Activated CD4-positive, alpha-beta T cell treated with anti-CD3 and anti-CD28 coated beads, Interleukin-2, amount 10 ng/mL, durations not matched to agents 24 days and 14 days (primary cell): ENCODE measurements around the gene EIPR1. TPM values are rescaled to one million over a fixed set of nuclear protein-coding genes. Genes with fewer than 3 reads are reported as not detected.

Source experiments
- DNase-seq: peaks from one replicate; pipeline ENCODE4 v3.0.0; 2022
- H3K27ac Mint-ChIP-seq: one replicate; pipeline ENCODE4 v1.8.0; 2022; ENCODE audit warnings: mild to moderate bottlenecking, mixed read lengths
- H3K27me3 Mint-ChIP-seq: one replicate; pipeline ENCODE4 v1.8.0; 2022; ENCODE audit warnings: mixed read lengths
- H3K36me3 Mint-ChIP-seq: one replicate; pipeline ENCODE4 v1.8.0; 2022; ENCODE audit warnings: low read depth, mild to moderate bottlenecking, mixed read lengths
- H3K4me1 Mint-ChIP-seq: one replicate; pipeline ENCODE4 v1.8.0; 2021; ENCODE audit warnings: mixed read lengths
- H3K4me3 Mint-ChIP-seq: one replicate; pipeline ENCODE4 v1.8.0; 2022; ENCODE audit warnings: mild to moderate bottlenecking, moderate library complexity, mixed read lengths
- H3K9me3 Mint-ChIP-seq: one replicate; pipeline ENCODE4 v1.8.0; 2021; ENCODE audit warnings: mixed read lengths
- intact Hi-C: fragments of 100-400 bp; cut with micrococcal nuclease; formaldehyde crosslinking; loops from one replicate; pipeline ENCODE4 v1.15.1; 2023
- total RNA-seq: library from RNA; stranded (reverse); gene quantifications from 2 replicates; pipeline ENCODE4 v1.2.3, GENCODE V29; 2022

The EIPR1 gene
- total RNA-seq, 1 donor from 2014 or later, result 52.1 TPM

DNA sequence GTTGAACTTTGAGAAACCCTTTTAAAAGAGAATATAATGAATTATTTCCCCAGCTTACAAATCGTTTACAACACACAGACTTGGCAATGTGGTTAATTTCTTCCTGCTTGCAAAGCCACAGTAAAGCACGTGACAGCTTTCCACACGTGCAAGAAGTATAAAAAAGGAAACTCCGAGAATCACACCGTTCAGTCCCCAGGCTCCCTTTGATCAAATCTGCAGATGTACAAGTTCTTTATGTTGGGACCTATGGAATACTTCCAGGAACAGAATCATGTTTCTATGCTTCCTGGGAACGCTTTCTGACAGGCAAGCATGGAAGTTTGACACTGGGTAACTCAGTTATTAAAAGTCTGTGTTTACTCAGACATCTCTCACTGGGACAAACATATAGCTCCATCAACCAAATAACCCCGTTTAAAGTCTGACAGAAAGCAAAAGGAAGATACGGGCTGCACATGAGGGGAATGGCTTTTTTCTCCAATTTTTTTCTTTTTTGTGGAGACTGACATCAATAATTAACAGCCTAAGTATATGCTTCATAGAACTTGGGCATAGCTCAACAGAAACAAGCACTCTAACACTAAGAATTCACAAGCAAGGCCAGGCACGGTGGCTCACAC is 134.8 kb downstream of the EIPR1 start:
- DNase-seq, result peak; percentile 80

GRCh38 chr2:3241971-3242746 is 135.5 kb downstream of the EIPR1 start:
- Mint-ChIP-seq H3K4me1 (peaks cover 19% of the 10 kb centered on the region), H3K27me3 (no peaks in the 10 kb centered on the region), H3K4me3 (no peak overlapping the region), H3K9me3 (no peaks in the 10 kb centered on the region), H3K27ac (peak overlapping the region; percentile 25), H3K36me3 (peaks cover 21% of the 10 kb centered on the region)
- no peak for DNase-seq
- intact Hi-C loops, result no loop called here

More for the DNA sequence above, 134.8 kb downstream of the EIPR1 start:
- peaks cover 21% of the 10 kb centered on the region for H3K36me3 Mint-ChIP-seq
- no peaks in the 10 kb centered on the region for H3K27me3 Mint-ChIP-seq
- peaks cover 13% of the 10 kb centered on the region for H3K4me1 Mint-ChIP-seq
- H3K9me3 Mint-ChIP-seq, result no peaks in the 10 kb centered on the region
- intact Hi-C loops, result no loop called here
- H3K27ac Mint-ChIP-seq, result no peak overlapping the region
- H3K4me3 Mint-ChIP-seq, result no peak overlapping the region

DNA sequence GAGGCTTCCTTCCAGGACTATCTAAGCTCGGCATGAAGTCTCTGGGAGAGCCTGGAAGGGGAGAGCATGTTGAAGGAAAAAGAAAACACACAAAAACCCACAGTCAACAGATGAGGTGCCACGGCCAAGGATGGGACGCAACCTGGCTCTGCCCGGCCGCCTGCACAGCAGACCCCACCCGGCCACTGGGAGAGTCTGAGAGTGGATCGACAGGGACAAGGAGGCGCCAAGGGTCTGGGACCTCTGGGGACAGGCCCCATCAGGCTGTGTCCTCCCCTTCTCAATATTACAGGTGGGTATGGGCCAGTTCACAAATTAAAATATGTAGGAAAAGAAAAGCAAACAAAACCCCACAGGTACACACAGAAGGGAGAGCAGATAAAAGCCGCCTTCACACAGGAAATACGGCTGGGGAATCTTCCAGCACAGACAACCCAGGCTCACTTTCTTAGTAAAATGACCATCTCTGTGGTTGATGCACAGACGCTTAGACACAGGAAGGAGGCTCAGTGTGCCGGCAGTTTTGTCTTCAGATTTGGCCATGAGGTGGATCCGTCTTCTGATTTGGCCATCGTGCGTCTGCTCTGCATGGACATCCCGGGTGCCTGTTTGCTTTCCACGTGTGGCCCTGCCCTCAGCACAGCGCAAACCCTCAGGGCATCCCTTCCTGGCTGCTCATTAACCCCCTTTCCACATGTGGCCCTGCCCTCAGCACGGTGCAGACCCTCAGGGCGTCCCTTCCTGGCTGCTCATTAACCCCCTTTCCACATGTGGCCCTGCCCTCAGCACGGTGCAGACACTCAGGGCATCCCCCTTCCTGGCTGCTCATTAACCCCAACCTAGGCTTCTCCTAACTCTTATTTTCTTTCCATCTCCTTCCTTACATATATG is 138.4 kb downstream of the EIPR1 start:
- intact Hi-C loops, result loop anchor here (1.0 kb wide), 1 partner anchor 16 kb away; no protein-coding TSS in a partner anchor
- peaks cover 30% of the 10 kb centered on the region for H3K4me1 Mint-ChIP-seq
- H3K36me3 Mint-ChIP-seq, result peaks cover 24% of the 10 kb centered on the region
- no peak overlapping the region for H3K27ac Mint-ChIP-seq
- H3K4me3 Mint-ChIP-seq, result no peak overlapping the region
- no peaks in the 10 kb centered on the region for H3K9me3 Mint-ChIP-seq
- DNase-seq, result peak; percentile 77
- no peaks in the 10 kb centered on the region for H3K27me3 Mint-ChIP-seq

- intact Hi-C loops, result no loop called here
- no peak for DNase-seq
- peaks cover 43% of the 10 kb centered on the region for H3K36me3 Mint-ChIP-seq
- H3K4me3 Mint-ChIP-seq, result no peak overlapping the region
- peaks cover 17% of the 10 kb centered on the region for H3K4me1 Mint-ChIP-seq
- H3K27me3 Mint-ChIP-seq, result no peaks in the 10 kb centered on the region
- no peak overlapping the region for H3K27ac Mint-ChIP-seq
- peaks cover 6% of the 10 kb centered on the region for H3K9me3 Mint-ChIP-seq
Observed at GRCh38 chr2:3236300-3237045, 141.1 kb downstream of the EIPR1 start.

DNA sequence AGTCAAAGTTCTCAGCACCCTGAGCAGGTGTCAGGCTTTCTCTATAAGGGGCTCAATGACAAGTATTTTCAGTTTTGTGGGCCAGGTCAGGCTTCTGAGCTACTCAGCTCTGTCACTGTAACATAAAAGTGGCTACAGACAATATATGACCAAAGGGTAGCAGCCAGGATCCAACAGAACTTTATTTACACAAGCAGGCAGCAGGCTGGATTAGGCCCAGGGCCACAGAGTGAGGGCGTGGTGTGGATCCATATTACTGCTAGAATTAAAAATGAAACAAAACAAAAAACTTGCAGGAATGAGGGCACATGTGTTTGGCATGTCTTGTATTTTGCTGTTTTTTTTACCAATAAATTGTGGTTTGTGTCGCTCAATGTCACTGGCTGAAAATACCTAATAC is 143.7 kb downstream of the EIPR1 start:
- H3K4me3 Mint-ChIP-seq, result no peak overlapping the region
- H3K36me3 Mint-ChIP-seq, result peaks cover 52% of the 10 kb centered on the region
- peaks cover 20% of the 10 kb centered on the region for H3K4me1 Mint-ChIP-seq
- intact Hi-C loops, result no loop called here
- H3K9me3 Mint-ChIP-seq, result peaks cover 11% of the 10 kb centered on the region
- DNase-seq, result no peak
- H3K27me3 Mint-ChIP-seq, result no peaks in the 10 kb centered on the region
- H3K27ac Mint-ChIP-seq, result no peak overlapping the region

GRCh38 chr2:3229221-3229620 is 148.4 kb downstream of the EIPR1 start:
- Mint-ChIP-seq H3K36me3 (peaks cover 49% of the 10 kb centered on the region), H3K27me3 (no peaks in the 10 kb centered on the region), H3K4me1 (peaks cover 18% of the 10 kb centered on the region), H3K9me3 (peaks cover 16% of the 10 kb centered on the region), H3K4me3 (no peak overlapping the region), H3K27ac (no peak overlapping the region)
- DNase-seq, result no peak
- intact Hi-C loops, result no loop called here

DNA sequence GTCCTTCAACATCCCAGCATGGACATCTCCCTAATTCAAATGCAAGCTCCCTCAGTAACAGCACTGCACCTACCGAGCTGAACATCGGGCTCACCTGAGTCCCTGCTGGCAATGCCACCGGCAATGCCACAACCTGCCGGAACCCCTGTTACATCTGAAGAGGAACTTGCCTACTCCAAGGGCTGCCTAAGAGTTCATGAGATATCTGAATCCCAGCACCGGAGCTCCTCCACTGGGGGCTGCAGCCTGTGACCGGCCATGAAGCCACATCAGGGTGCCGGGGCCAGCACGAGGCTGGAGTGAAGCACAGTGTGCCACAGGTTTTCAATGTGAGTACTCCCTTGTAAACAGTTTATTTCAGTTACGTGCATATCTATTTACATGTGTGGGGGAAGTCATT is 152.9 kb downstream of the EIPR1 start:
- H3K4me1 Mint-ChIP-seq, result peaks cover 42% of the 10 kb centered on the region
- no peak overlapping the region for H3K4me3 Mint-ChIP-seq
- peak overlapping the region; percentile 94 for H3K27ac Mint-ChIP-seq
- peaks cover 32% of the 10 kb centered on the region for H3K36me3 Mint-ChIP-seq
- intact Hi-C loops, result no loop called here
- DNase-seq, result no peak
- peaks cover 20% of the 10 kb centered on the region for H3K9me3 Mint-ChIP-seq
- no peaks in the 10 kb centered on the region for H3K27me3 Mint-ChIP-seq

DNA sequence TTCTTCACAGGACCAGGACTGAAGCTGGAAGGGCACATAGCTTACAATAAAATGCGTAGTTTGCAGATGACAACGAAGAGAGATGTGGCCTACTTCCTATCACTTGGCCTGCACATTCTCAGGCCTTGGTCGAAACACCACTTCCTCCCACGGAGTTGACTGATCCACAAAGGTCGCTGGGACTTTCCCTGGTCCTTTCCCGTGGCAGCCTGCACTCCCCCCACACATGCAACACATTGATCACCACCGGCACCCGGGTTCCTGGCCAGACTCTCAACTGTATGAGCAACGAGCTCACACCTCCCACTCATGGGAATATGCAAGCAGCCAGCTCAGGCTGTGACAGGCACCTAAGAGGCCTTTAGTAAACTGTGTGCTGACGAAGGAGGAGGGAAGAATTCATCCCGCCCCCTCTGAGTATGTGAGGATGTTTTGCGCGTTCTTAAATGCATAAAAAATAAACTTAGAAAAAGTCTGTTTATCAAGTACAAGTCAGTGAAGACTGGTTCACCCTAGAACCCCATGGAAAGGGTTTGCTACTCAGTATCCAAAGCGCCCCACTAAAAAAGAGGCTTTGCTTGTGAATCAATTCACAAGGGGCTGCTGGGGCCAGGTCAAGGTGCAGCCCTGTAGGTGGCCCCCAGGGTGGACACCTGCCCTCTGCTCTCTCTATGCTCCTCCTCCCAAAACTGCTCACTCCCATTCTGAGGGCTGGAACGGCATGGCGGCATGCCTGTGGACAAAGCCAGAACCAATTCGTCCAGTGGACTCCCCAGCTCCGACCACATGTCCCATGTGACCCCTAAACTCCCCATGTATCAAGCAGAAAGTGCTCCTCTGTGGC is 154.3 kb downstream of the EIPR1 start:
- Mint-ChIP-seq H3K4me3 (peak overlapping the region; percentile 52), H3K27ac (peak overlapping the region; percentile 94), H3K9me3 (peaks cover 15% of the 10 kb centered on the region), H3K4me1 (peaks cover 42% of the 10 kb centered on the region), H3K27me3 (no peaks in the 10 kb centered on the region), H3K36me3 (peaks cover 30% of the 10 kb centered on the region)
- DNase-seq, result peak; percentile 91
- intact Hi-C loops, result loop anchor here (1.0 to 2.0 kb wide), 6 partner anchors 16 to 610 kb away; partner anchors contain the start of genes ADI1 and EIPR1

GRCh38 chr2:3222636-3223035 is 155.0 kb downstream of the EIPR1 start:
- Mint-ChIP-seq H3K27me3 (no peaks in the 10 kb centered on the region), H3K4me1 (peaks cover 44% of the 10 kb centered on the region), H3K9me3 (peaks cover 15% of the 10 kb centered on the region), H3K36me3 (peaks cover 28% of the 10 kb centered on the region), H3K27ac (peak overlapping the region; percentile 94), H3K4me3 (peak overlapping the region; percentile 52)
- intact Hi-C loops, result loop anchor here (1.0 to 2.0 kb wide), 6 partner anchors 17 to 609 kb away; partner anchors contain the start of genes ADI1 and EIPR1
- peak; percentile 90 for DNase-seq

DNA sequence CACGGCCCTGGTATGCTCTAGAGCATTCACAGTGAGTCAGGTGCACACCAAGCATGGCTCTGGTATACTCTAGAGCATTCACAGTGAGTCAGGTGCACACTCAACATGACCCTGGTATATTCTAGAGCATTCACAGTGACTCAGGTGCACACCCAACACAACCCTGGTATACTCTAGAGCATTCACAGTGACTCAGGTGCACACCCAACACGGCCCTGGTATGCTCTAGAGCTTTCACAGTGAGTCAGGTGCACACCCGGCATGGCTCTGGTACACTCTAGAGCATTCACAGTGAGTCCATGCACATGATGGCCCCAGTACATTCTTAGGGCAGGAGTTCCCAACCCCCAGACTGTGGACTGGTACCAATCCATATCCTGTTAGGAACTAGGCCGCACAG is 158.1 kb downstream of the EIPR1 start:
- intact Hi-C loops, result no loop called here
- no peak overlapping the region for H3K27ac Mint-ChIP-seq
- H3K36me3 Mint-ChIP-seq, result peaks cover 28% of the 10 kb centered on the region
- peaks cover 23% of the 10 kb centered on the region for H3K9me3 Mint-ChIP-seq
- no peaks in the 10 kb centered on the region for H3K27me3 Mint-ChIP-seq
- peaks cover 51% of the 10 kb centered on the region for H3K4me1 Mint-ChIP-seq
- H3K4me3 Mint-ChIP-seq, result no peak overlapping the region
- DNase-seq, result no peak

DNA sequence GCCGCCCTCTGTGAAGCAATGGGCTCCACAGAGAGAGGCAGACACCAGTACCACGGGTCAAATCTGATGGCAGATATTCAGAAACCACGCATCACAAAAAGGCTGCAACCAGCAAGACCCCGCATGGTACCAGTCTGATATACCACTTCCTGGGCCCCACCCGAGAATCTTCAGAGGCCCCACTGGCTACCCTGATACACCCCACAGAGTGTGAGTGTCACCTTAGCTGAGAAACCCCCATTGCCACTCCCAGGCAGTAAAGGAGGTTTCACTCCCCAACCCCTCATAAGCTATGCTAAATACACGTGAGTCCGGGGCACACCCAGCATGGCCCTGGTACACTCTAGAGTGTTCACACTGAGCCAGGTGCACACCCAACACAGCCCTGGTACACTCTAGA is 160.0 kb downstream of the EIPR1 start:
- intact Hi-C loops, result no loop called here
- H3K4me1 Mint-ChIP-seq, result peaks cover 40% of the 10 kb centered on the region
- H3K27ac Mint-ChIP-seq, result peak overlapping the region; percentile 65
- H3K27me3 Mint-ChIP-seq, result no peaks in the 10 kb centered on the region
- no peak for DNase-seq
- no peak overlapping the region for H3K4me3 Mint-ChIP-seq
- peaks cover 23% of the 10 kb centered on the region for H3K9me3 Mint-ChIP-seq
- peaks cover 30% of the 10 kb centered on the region for H3K36me3 Mint-ChIP-seq

GRCh38 chr2:3216841-3217495 is 160.7 kb downstream of the EIPR1 start:
- Mint-ChIP-seq H3K4me3 (peak overlapping the region; percentile 3), H3K36me3 (peaks cover 33% of the 10 kb centered on the region), H3K4me1 (peaks cover 33% of the 10 kb centered on the region), H3K9me3 (peaks cover 22% of the 10 kb centered on the region), H3K27me3 (no peaks in the 10 kb centered on the region), H3K27ac (peak overlapping the region; percentile 83)
- DNase-seq, result no peak
- intact Hi-C loops, result no loop called here
